CD14-positive monocyte (primary cell): Measurements from ENCODE around the gene CKMT1B. TPM values are rescaled to one million over a fixed set of nuclear protein-coding genes. Genes with fewer than 3 reads are reported as not detected.
"Not testable (repeated sequence)": the region's sequence is repeated elsewhere in the genome, so short reads cannot be mapped to it uniquely, and the experiment has no call there.

ENCODE experiments used
- DNase-seq, 3 donors: peaks; one replicate each; pipeline ENCODE4 v3.0.0-alpha.2; 2011 to 2022
- H2AFZ ChIP-seq: 2 replicates; pipeline ENCODE4 v1.6.0; 2012; ENCODE audit warnings: mild to moderate bottlenecking, low read depth, low read length, inconsistent platforms; ENCODE audit not compliant: insufficient read depth, poor library complexity, severe bottlenecking
- H3K27ac ChIP-seq, 2 donors: 1 replicate in 1 of 2; 2 replicates in 1 of 2; pipeline ENCODE4 v1.5.1; 2012 to 2013; ENCODE audit warnings: low read length in 2 of 2, control low read depth in 1 of 2, inconsistent platforms in 1 of 2, low read depth in 1 of 2, mild to moderate bottlenecking in 1 of 2
- H3K27me3 ChIP-seq, 2 donors: one replicate each; pipeline versions ENCODE4 v1.6.0 to v1.6.1; 2011 to 2013; ENCODE audit warnings: low read length in 2 of 2; ENCODE audit not compliant: control insufficient read depth in 2 of 2, insufficient read depth in 2 of 2
- H3K36me3 ChIP-seq, 2 donors: replicated peaks in 1 of 2; 1 replicate in 1 of 2; 2 replicates in 1 of 2; pipeline versions ENCODE4 v1.5.1 to v1.6.1; 2012 to 2013; ENCODE audit warnings: low read length in 2 of 2, control low read depth in 1 of 2, inconsistent platforms in 1 of 2, mild to moderate bottlenecking in 1 of 2; ENCODE audit not compliant: insufficient read depth in 2 of 2, control insufficient read depth in 1 of 2
- H3K4me1 ChIP-seq, 2 donors: 1 replicate in 1 of 2; 2 replicates in 1 of 2; pipeline versions ENCODE4 v1.5.1 to v1.6.1; 2012 to 2013; ENCODE audit warnings: low read length in 2 of 2, control low read depth in 1 of 2, inconsistent platforms in 1 of 2, mild to moderate bottlenecking in 1 of 2, moderate library complexity in 1 of 2; ENCODE audit not compliant: insufficient read depth in 2 of 2, control insufficient read depth in 1 of 2
- H3K4me2 ChIP-seq: replicated peaks from 2 replicates; pipeline ENCODE3; 2012; ENCODE audit warnings: low read length, moderate library complexity, mild to moderate bottlenecking; ENCODE audit not compliant: poor library complexity, severe bottlenecking; ENCODE audit errors: extremely low read depth
- H3K4me3 ChIP-seq, 3 experiments: fragments of 200-600 bp in 1 of 3; sonication (generic) in 1 of 3; replicated peaks in 1 of 3; 1 replicate in 2 of 3; 2 replicates in 1 of 3; pipeline ENCODE4 v1.5.1; 2011 to 2013; ENCODE audit warnings: low read length in 3 of 3, mild to moderate bottlenecking in 3 of 3, control low read depth in 2 of 3, low read depth in 2 of 3, inconsistent platforms in 1 of 3, moderate library complexity in 1 of 3
- H3K79me2 ChIP-seq: 2 replicates; pipeline ENCODE4 v1.6.0; 2012; ENCODE audit warnings: mild to moderate bottlenecking, control low read depth, inconsistent platforms, low read length, moderate library complexity; ENCODE audit not compliant: insufficient read depth
- H3K9ac ChIP-seq: 2 replicates; pipeline ENCODE4 v1.6.0; 2017; ENCODE audit warnings: low read length, mild to moderate bottlenecking; ENCODE audit not compliant: insufficient read depth, poor library complexity, severe bottlenecking
- H3K9me3 ChIP-seq, 2 donors: replicated peaks in 1 of 2; 1 replicate in 1 of 2; 2 replicates in 1 of 2; pipeline versions ENCODE4 v1.5.1 to v1.6.1; 2012 to 2013; ENCODE audit warnings: low read length in 2 of 2, control low read depth in 1 of 2; ENCODE audit not compliant: control insufficient read depth in 1 of 2, insufficient read depth in 1 of 2
- H4K20me1 ChIP-seq: 2 replicates; pipeline ENCODE4 v1.6.0; 2012; ENCODE audit warnings: mild to moderate bottlenecking, low read length, control low read depth, moderate library complexity; ENCODE audit not compliant: insufficient read depth
- H3K27ac Mint-ChIP-seq, 7 donors: one replicate each; pipeline ENCODE4 v1.8.0; 2020; ENCODE audit warnings: mild to moderate bottlenecking in 7 of 7, mixed read lengths in 7 of 7, moderate library complexity in 6 of 7, inconsistent platforms in 2 of 7
- H3K27me3 Mint-ChIP-seq, 3 donors: one replicate each; pipeline ENCODE4 v1.8.0; 2021 to 2022; ENCODE audit warnings: low read depth in 3 of 3, mild to moderate bottlenecking in 3 of 3, mixed read lengths in 3 of 3, moderate library complexity in 3 of 3, inconsistent platforms in 1 of 3
- H3K36me3 Mint-ChIP-seq, 2 donors: one replicate each; pipeline ENCODE4 v1.8.0; 2020; ENCODE audit warnings: mixed read lengths in 2 of 2, inconsistent platforms in 1 of 2, mild to moderate bottlenecking in 1 of 2
- H3K4me1 Mint-ChIP-seq: one replicate; pipeline ENCODE4 v1.8.0; 2020; ENCODE audit warnings: mild to moderate bottlenecking, mixed read lengths
- H3K4me3 Mint-ChIP-seq, 2 donors: one replicate each; pipeline ENCODE4 v1.8.0; 2020; ENCODE audit warnings: mild to moderate bottlenecking in 2 of 2, mixed read lengths in 2 of 2, moderate library complexity in 1 of 2
- H3K9me3 Mint-ChIP-seq, 7 donors: one replicate each; pipeline ENCODE4 v1.8.0; 2020 to 2022; ENCODE audit warnings: mixed read lengths in 7 of 7, mild to moderate bottlenecking in 6 of 7, moderate library complexity in 6 of 7, inconsistent platforms in 2 of 7
- WGBS: methylation state at CpG from one replicate; pipeline ENCODE4 v1.1.5; 2013; ENCODE audit warnings: missing lambda C conversion rate; ENCODE audit not compliant: insufficient coverage; 5-methylcytosine and 5-hydroxymethylcytosine counted together
- intact Hi-C, 2 donors: fragments of 100-400 bp; cut with micrococcal nuclease; formaldehyde crosslinking; loops; one replicate each; pipeline versions ENCODE4 v1.15.0 to v1.15.1; 2023
- polyA plus RNA-seq, 3 donors: library from polyadenylated mRNA; depleted of rRNA in 1 of 3; unstranded in 2 of 3; stranded (reverse) in 1 of 3; fragments of 300-500 nt in 2 of 3; fragments of >200 nt in 1 of 3; fragmentation: Illumina TruSeq in 2 of 3; gene quantifications; 1 replicate in 2 of 3; 2 replicates in 1 of 3; pipeline ENCODE4 v1.2.3, GENCODE V29; 2012 to 2021

CKMT1B gene
- polyA plus RNA-seq, 3 donors = not detected

- WGBS = no CpG with 5 or more reads among the region's 1 CpG
These were observed 19.2 kb upstream of the CKMT1B start for GRCh38 chr15:43574607-43575006.

GRCh38 chr15:43589778-43590466, 3.9 kb upstream of the CKMT1B start, which contains the start of gene PPIP5K1:
Gene PPIP5K1 (minus strand): TSS chr15:43590208. CDS start chr15:43584504, 5,704 bp downstream.
- H3K27me3 ChIP-seq, H3K4me2 ChIP-seq, H3K9ac ChIP-seq, H3K79me2 ChIP-seq, H3K4me1 ChIP-seq, H3K4me3 ChIP-seq, H4K20me1 ChIP-seq, H3K27me3 Mint-ChIP-seq, DNase-seq, H3K9me3 ChIP-seq, H3K36me3 Mint-ChIP-seq, H3K4me1 Mint-ChIP-seq, H2AFZ ChIP-seq, intact Hi-C loops, H3K36me3 ChIP-seq, H3K27ac Mint-ChIP-seq, H3K9me3 Mint-ChIP-seq, H3K4me3 Mint-ChIP-seq, H3K27ac ChIP-seq: not testable (repeated sequence)
- WGBS = no CpG with 5 or more reads among the region's 54 CpGs

More at GRCh38 chr15:43574607-43575006, 19.2 kb upstream of the CKMT1B start:
- H3K9me3 ChIP-seq, H3K4me1 Mint-ChIP-seq, H2AFZ ChIP-seq, H3K27ac Mint-ChIP-seq, H3K4me1 ChIP-seq, H3K4me2 ChIP-seq, H3K4me3 Mint-ChIP-seq, H3K36me3 Mint-ChIP-seq, H3K9me3 Mint-ChIP-seq, H3K27me3 ChIP-seq, H3K36me3 ChIP-seq, H3K4me3 ChIP-seq, H3K27ac ChIP-seq, H4K20me1 ChIP-seq, intact Hi-C loops, H3K27me3 Mint-ChIP-seq, H3K9ac ChIP-seq, H3K79me2 ChIP-seq, DNase-seq: not testable (repeated sequence)

- DNase-seq, H3K79me2 ChIP-seq, H3K4me3 Mint-ChIP-seq, H3K4me1 ChIP-seq, H3K4me2 ChIP-seq, H4K20me1 ChIP-seq, H3K27me3 Mint-ChIP-seq, H3K9ac ChIP-seq, H3K36me3 Mint-ChIP-seq, H3K27me3 ChIP-seq, H3K9me3 Mint-ChIP-seq, H3K36me3 ChIP-seq, H3K27ac Mint-ChIP-seq, H3K9me3 ChIP-seq, H3K27ac ChIP-seq, H2AFZ ChIP-seq, H3K4me3 ChIP-seq, H3K4me1 Mint-ChIP-seq, intact Hi-C loops: not testable (repeated sequence)
- no CpG with 5 or more reads among the region's 8 CpGs for WGBS
These were observed 986 bp upstream of the CKMT1B start for GRCh38 chr15:43592841-43593240.

GRCh38 chr15:43599131-43599530, 5.3 kb downstream of the CKMT1B start:
- H3K4me3 ChIP-seq, H3K79me2 ChIP-seq, intact Hi-C loops, H3K9me3 ChIP-seq, H3K9ac ChIP-seq, H2AFZ ChIP-seq, H3K4me2 ChIP-seq, H3K4me3 Mint-ChIP-seq, H3K9me3 Mint-ChIP-seq, H3K36me3 Mint-ChIP-seq, H3K36me3 ChIP-seq, H4K20me1 ChIP-seq, DNase-seq, H3K27me3 ChIP-seq, H3K27ac Mint-ChIP-seq, H3K27ac ChIP-seq, H3K4me1 Mint-ChIP-seq, H3K4me1 ChIP-seq: not testable (repeated sequence)
- H3K27me3 Mint-ChIP-seq = peaks cover 2 to 14% (median 9%) of the 10 kb centered on the region in 3 donors
- WGBS = no CpG with 5 or more reads among the region's 6 CpGs
